OCI-LY3 (cell line): ENCODE measurements around the gene LPXN.

Source experiments
- CTCF ChIP-seq: fragments of 200-600, 300-600 bp; sonication (generic); IDR thresholded peaks from 2 replicates; pipeline ENCODE4 v1.5.1; 2014; ENCODE audit warnings: antibody characterized with exemption, low read length, low read depth
- EZH2phosphoT487 ChIP-seq: fragments of 200-600 bp; shearing (Covaris generic); IDR thresholded peaks from 2 replicates; pipeline ENCODE4 v1.6.1; 2018; ENCODE audit warnings: antibody characterized with exemption, mixed run types, low read depth

GRCh38 chr11:58507355-58507754, 68.3 kb downstream of the LPXN start:
- TF ChIP-seq CTCF (no peak), EZH2phosphoT487 (no peak)
